ENCODE results near the gene NRXN3. TPM values are rescaled to one million over a fixed set of nuclear protein-coding genes. Genes with fewer than 3 reads are reported as not detected.

Gene NRXN3
- total RNA-seq, 1 experiment from 2014 or later = 1.1 TPM

GRCh38 chr14:79137836-79138235 is 967.7 kb downstream of the NRXN3 start:
- H2AFZ ChIP-seq (ENCODE audit: low read length) = no peak overlapping the region
- DNase-seq (no peak), ATAC-seq (no peak)
- H3K4me2 ChIP-seq (ENCODE audit: low read length) = no peak overlapping the region
- no peaks in the 10 kb centered on the region for H3K27me3 ChIP-seq (ENCODE audit: low read length)
- intact Hi-C loops (cut with micrococcal nuclease) = no loop called here
- H3K9ac ChIP-seq (ENCODE audit: low read length) = no peak overlapping the region
- no peaks in the 10 kb centered on the region for H3K9me2 ChIP-seq (replicated peaks; ENCODE audit: low read length)
- ChIA-PET CTCF (no interaction called here), POLR2A (ENCODE audit: unreplicated experiment) (no interaction called here)
- TF ChIP-seq EZH2 (IDR thresholded peaks at IDR 0.05; ENCODE audit: low read length, unreplicated experiment) (no peak), EZH2phosphoT487 (IDR thresholded peaks at IDR 0.05; ENCODE audit: borderline replicate concordance, low read length) (no peak), CTCF (conservative IDR thresholded peaks at IDR 0.05; ENCODE audit: low read depth, low read length) (no peak)
- no peaks in the 10 kb centered on the region for H3F3A ChIP-seq (ENCODE audit: low read length, unreplicated experiment)
- H4K20me1 ChIP-seq (ENCODE audit: low read length) = no peaks in the 10 kb centered on the region
- H3K4me1 ChIP-seq (ENCODE audit: insufficient read depth, low read length) = no peaks in the 10 kb centered on the region
- no peak overlapping the region for H3K27ac ChIP-seq (ENCODE audit: low read length)
- H3K79me2 ChIP-seq (ENCODE audit: low read length) = no peaks in the 10 kb centered on the region
- no peaks in the 10 kb centered on the region for H3K36me3 ChIP-seq (ENCODE audit: low read depth, low read length)
- H3K4me3 ChIP-seq (ENCODE audit: low read length) = no peak overlapping the region
- no peaks in the 10 kb centered on the region for H3K9me3 ChIP-seq (ENCODE audit: low read length)
- no TSS peak for BruUV-seq (replicated peaks)

DNA sequence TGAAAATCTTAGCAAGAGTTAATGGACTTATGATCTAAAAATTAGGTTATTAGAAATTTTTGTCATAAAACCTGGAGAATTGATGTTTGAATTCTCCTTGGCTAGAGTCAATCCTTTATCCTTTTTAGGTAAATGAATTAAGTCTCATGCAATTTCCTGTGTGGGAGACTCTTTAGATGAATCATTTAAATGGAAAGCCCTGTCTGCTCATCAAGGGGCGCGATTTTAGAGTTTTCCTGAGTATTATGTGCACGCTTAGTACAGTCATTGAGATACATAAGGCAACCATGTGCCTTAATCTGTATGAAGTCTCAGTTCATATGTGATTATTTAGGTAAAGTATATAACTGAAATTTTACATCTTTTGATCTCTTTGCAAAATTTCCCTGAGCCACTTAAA is 974.7 kb downstream of the NRXN3 start:
- DNase-seq = no peak
- Histone ChIP-seq H3F3A (ENCODE audit: low read length, unreplicated experiment) (no peaks in the 10 kb centered on the region), H4K20me1 (ENCODE audit: low read length) (no peaks in the 10 kb centered on the region), H3K4me1 (ENCODE audit: insufficient read depth, low read length) (no peaks in the 10 kb centered on the region), H3K9ac (ENCODE audit: low read length) (no peak overlapping the region), H3K4me2 (ENCODE audit: low read length) (no peak overlapping the region), H3K27me3 (ENCODE audit: low read length) (peaks cover 24% of the 10 kb centered on the region; the same call in 1 of the 2 replicates), H3K27ac (ENCODE audit: low read length) (no peak overlapping the region), H3K36me3 (ENCODE audit: low read depth, low read length) (no peaks in the 10 kb centered on the region), H3K4me3 (ENCODE audit: low read length) (no peak overlapping the region), H3K9me3 (ENCODE audit: low read length) (no peaks in the 10 kb centered on the region), H3K9me2 (replicated peaks; ENCODE audit: low read length) (no peaks in the 10 kb centered on the region; the same call in 1 of the 2 replicates), H3K79me2 (ENCODE audit: low read length) (no peaks in the 10 kb centered on the region), H2AFZ (ENCODE audit: low read length) (no peak overlapping the region)
- ATAC-seq = no peak
- intact Hi-C loops (cut with micrococcal nuclease) = no loop called here
- ChIA-PET CTCF (no interaction called here), POLR2A (ENCODE audit: unreplicated experiment) (no interaction called here)
- BruUV-seq (replicated peaks) = no TSS peak
- no peak for TF ChIP-seq EZH2phosphoT487 (IDR thresholded peaks at IDR 0.05; ENCODE audit: borderline replicate concordance, low read length)
- TF ChIP-seq CTCF (conservative IDR thresholded peaks at IDR 0.05; ENCODE audit: low read depth, low read length) = no peak
- no peak for TF ChIP-seq EZH2 (IDR thresholded peaks at IDR 0.05; ENCODE audit: low read length, unreplicated experiment)

- no peak for TF ChIP-seq EZH2 (IDR thresholded peaks at IDR 0.05; ENCODE audit: low read length, unreplicated experiment)
- TF ChIP-seq EZH2phosphoT487 (IDR thresholded peaks at IDR 0.05; ENCODE audit: borderline replicate concordance, low read length) = no peak
- TF ChIP-seq CTCF (conservative IDR thresholded peaks at IDR 0.05; ENCODE audit: low read depth, low read length) = no peak
- no peak for DNase-seq
- Histone ChIP-seq H3K27ac (ENCODE audit: low read length) (no peak overlapping the region), H2AFZ (ENCODE audit: low read length) (no peak overlapping the region), H3K4me3 (ENCODE audit: low read length) (no peak overlapping the region), H3F3A (ENCODE audit: low read length, unreplicated experiment) (no peaks in the 10 kb centered on the region), H3K9me3 (ENCODE audit: low read length) (no peaks in the 10 kb centered on the region), H3K36me3 (ENCODE audit: low read depth, low read length) (no peaks in the 10 kb centered on the region), H3K4me1 (ENCODE audit: insufficient read depth, low read length) (no peaks in the 10 kb centered on the region), H3K27me3 (ENCODE audit: low read length) (peaks cover 11% of the 10 kb centered on the region; the same call in 1 of the 2 replicates), H3K4me2 (ENCODE audit: low read length) (no peak overlapping the region), H3K79me2 (ENCODE audit: low read length) (no peaks in the 10 kb centered on the region), H3K9ac (ENCODE audit: low read length) (no peak overlapping the region), H3K9me2 (replicated peaks; ENCODE audit: low read length) (no peaks in the 10 kb centered on the region), H4K20me1 (ENCODE audit: low read length) (no peaks in the 10 kb centered on the region)
- ChIA-PET POLR2A (ENCODE audit: unreplicated experiment) (no interaction called here), CTCF (no interaction called here)
- no TSS peak for BruUV-seq (replicated peaks)
- intact Hi-C loops (cut with micrococcal nuclease) = no loop called here
- ATAC-seq = no peak
Measured at GRCh38 chr14:79150226-79150625, 980.1 kb downstream of the NRXN3 start.
